ENCODE data around the gene TIAM1.

The TIAM1 gene

GRCh38 chr21:31213787-31214186, 130.3 kb downstream of the TIAM1 start:
- FAIRE-seq (no peak), DNase-seq (ENCODE audit: low spot score) (no peak)

GRCh38 chr21:31211836-31212235, 132.2 kb downstream of the TIAM1 start:
- no peak for FAIRE-seq
- no peak for DNase-seq (ENCODE audit: low spot score)

GRCh38 chr21:31205412-31205811, 138.6 kb downstream of the TIAM1 start:
- FAIRE-seq: no peak

GRCh38 chr21:31204801-31205200, 139.3 kb downstream of the TIAM1 start:
- FAIRE-seq (no peak), DNase-seq (ENCODE audit: low spot score) (no peak)

More at GRCh38 chr21:31205412-31205811, 138.6 kb downstream of the TIAM1 start:
- DNase-seq (ENCODE audit: low spot score): no peak

GRCh38 chr21:31203431-31204054, 140.5 kb downstream of the TIAM1 start:
- FAIRE-seq: no peak
- no peak for DNase-seq (ENCODE audit: low spot score)

- no peak for FAIRE-seq
Observed at GRCh38 chr21:31201548-31201947, 142.5 kb downstream of the TIAM1 start.

GRCh38 chr21:31201144-31201543, 142.9 kb downstream of the TIAM1 start:
- FAIRE-seq (no peak), DNase-seq (ENCODE audit: low spot score) (no peak)

More at GRCh38 chr21:31201548-31201947, 142.5 kb downstream of the TIAM1 start:
- no peak for DNase-seq (ENCODE audit: low spot score)

GRCh38 chr21:31198575-31198974, 145.5 kb downstream of the TIAM1 start:
- peak; percentile 72 for FAIRE-seq
- peak; percentile 36 for DNase-seq (ENCODE audit: low spot score)

- DNase-seq (ENCODE audit: low spot score) (no peak), FAIRE-seq (no peak)
Observed at GRCh38 chr21:31196724-31197123, 147.3 kb downstream of the TIAM1 start.

GRCh38 chr21:31195334-31196015, 148.6 kb downstream of the TIAM1 start:
- DNase-seq (ENCODE audit: low spot score) (no peak), FAIRE-seq (no peak)

GRCh38 chr21:31194510-31195293, 149.4 kb downstream of the TIAM1 start:
- FAIRE-seq (no peak), DNase-seq (ENCODE audit: low spot score) (no peak)

- no peak for FAIRE-seq
- DNase-seq (ENCODE audit: low spot score): no peak
Observed at GRCh38 chr21:31193761-31194160, 150.3 kb downstream of the TIAM1 start.

GRCh38 chr21:31191553-31191952, 152.5 kb downstream of the TIAM1 start:
- DNase-seq (ENCODE audit: low spot score): no peak
- FAIRE-seq: no peak

GRCh38 chr21:31190516-31190915, 153.5 kb downstream of the TIAM1 start:
- DNase-seq (ENCODE audit: low spot score): no peak
- no peak for FAIRE-seq

- no peak for DNase-seq (ENCODE audit: low spot score)
- FAIRE-seq: no peak
Observed at GRCh38 chr21:31187499-31187898, 156.6 kb downstream of the TIAM1 start.

GRCh38 chr21:31186916-31187315, 157.1 kb downstream of the TIAM1 start:
- DNase-seq (ENCODE audit: low spot score): no peak
- no peak for FAIRE-seq

GRCh38 chr21:31185663-31186062, 158.4 kb downstream of the TIAM1 start:
- DNase-seq (ENCODE audit: low spot score) (no peak), FAIRE-seq (no peak)

GRCh38 chr21:31184876-31185275, 159.2 kb downstream of the TIAM1 start:
- DNase-seq (ENCODE audit: low spot score) (no peak), FAIRE-seq (no peak)

GRCh38 chr21:31184459-31184858, 159.6 kb downstream of the TIAM1 start:
- FAIRE-seq (no peak), DNase-seq (ENCODE audit: low spot score) (no peak)

- no peak for FAIRE-seq
- no peak for DNase-seq (ENCODE audit: low spot score)
Observed at GRCh38 chr21:31182231-31183140, 161.6 kb downstream of the TIAM1 start.

- DNase-seq (ENCODE audit: low spot score) (no peak), FAIRE-seq (no peak)
Observed at GRCh38 chr21:31181082-31181750, 162.8 kb downstream of the TIAM1 start.
